Body of pancreas (tissue), 4 donors: ENCODE results near the gene NLRP8.

Experiments
- CTCF ChIP-seq, 7 experiments: fragments of 450-650 bp in 4 of 7; fragments of 200-600 bp in 3 of 7; sonication (generic) in 3 of 7; IDR thresholded peaks; one replicate each; pipeline ENCODE4 v1.5.1; 2016 to 2019; ENCODE audit warnings: antibody characterized with exemption in 7 of 7
- POLR2A ChIP-seq, 3 donors: fragments of 450-650 bp; IDR thresholded peaks; one replicate each; pipeline ENCODE4 v1.6.1; 2016; ENCODE audit warnings: antibody characterized with exemption in 3 of 3, mild to moderate bottlenecking in 2 of 3

GRCh38 chr19:55980415-55980814, 32.8 kb downstream of the NLRP8 start:
- no peak for TF ChIP-seq CTCF (IDR thresholded peaks at IDR 0.05)
- TF ChIP-seq POLR2A (IDR thresholded peaks at IDR 0.05): no peak
